H1 (cell line): ENCODE results near the gene PREB. TPM values are rescaled to one million over a fixed set of nuclear protein-coding genes. Genes with fewer than 3 reads are reported as not detected.
A peak's percentile ranks its signal among the peaks of the same experiment; 100 is the strongest.

Source experiments
- CTCF ChIA-PET: fragments of 300-600 bp; sonication (Branson Sonifier 250); formaldehyde crosslinking; loops from one replicate; lab custom pipeline; 2021; ENCODE audit not compliant: partially characterized antibody; lab: Charles Lee
- POLR2A ChIA-PET: fragments of 300-600 bp; sonication (Branson Sonifier 250); formaldehyde crosslinking; loops from one replicate; lab custom pipeline; 2021; ENCODE audit warnings: inconsistent platforms; ENCODE audit not compliant: partially characterized antibody; lab: Charles Lee
- DNase-seq, 2 experiments: peaks; one replicate each; pipeline versions ENCODE4 v3.0.0 to v3.0.0-alpha.2; 2010 to 2022; ENCODE audit warnings: low spot score in 2 of 2, low read depth in 1 of 2, mixed read lengths in 1 of 2
- FAIRE-seq: peaks from 2 replicates; lab custom pipeline; 2011; peaks lifted over from hg19 to GRCh38; lab: Jason Lieb, UNC
- H2AFZ ChIP-seq: 2 replicates; pipeline ENCODE4 v1.8.1; 2012; ENCODE audit warnings: low read length, inconsistent platforms
- H2AK5ac ChIP-seq: 2 replicates; pipeline ENCODE4 v1.6.1; 2013; ENCODE audit warnings: low read depth, low read length
- H2BK120ac ChIP-seq: replicated peaks from 2 replicates; pipeline ENCODE3; 2013; ENCODE audit warnings: low read depth, low read length, inconsistent platforms
- H2BK12ac ChIP-seq: 2 replicates; pipeline ENCODE4 v1.6.1; 2013; ENCODE audit warnings: low read depth, low read length
- H2BK15ac ChIP-seq: 2 replicates; pipeline ENCODE4 v1.6.1; 2013; ENCODE audit warnings: low read length
- H2BK20ac ChIP-seq: 2 replicates; pipeline ENCODE4 v1.6.1; 2013; ENCODE audit warnings: low read length
- H2BK5ac ChIP-seq: 2 replicates; pipeline ENCODE4 v1.6.1; 2013; ENCODE audit warnings: low read depth, low read length
- H3K14ac ChIP-seq: 2 replicates; pipeline ENCODE4 v1.6.1; 2013; ENCODE audit warnings: inconsistent platforms; ENCODE audit not compliant: insufficient read length
- H3K18ac ChIP-seq: 2 replicates; pipeline ENCODE4 v1.6.1; 2013; ENCODE audit warnings: low read length; ENCODE audit errors: extremely low read depth
- H3K23ac ChIP-seq: 2 replicates; pipeline ENCODE4 v1.6.1; 2013; ENCODE audit warnings: inconsistent platforms; ENCODE audit not compliant: insufficient read length
- H3K23me2 ChIP-seq: 2 replicates; pipeline ENCODE4 v1.6.1; 2013; ENCODE audit warnings: low read depth, low read length
- H3K27ac ChIP-seq: 2 replicates; pipeline ENCODE4 v1.6.1; 2011; ENCODE audit warnings: low read depth, low read length, inconsistent platforms
- H3K27me3 ChIP-seq, 4 experiments: replicated peaks in 1 of 4; 1 replicate in 1 of 4; 2 replicates in 3 of 4; pipeline versions ENCODE4 v1.6.1 to v1.8.1; 2011 to 2013; ENCODE audit warnings: low read length in 3 of 4, mild to moderate bottlenecking in 3 of 4, inconsistent platforms in 2 of 4, mixed read lengths in 2 of 4, moderate library complexity in 1 of 4; ENCODE audit not compliant: control insufficient read depth in 3 of 4, insufficient read depth in 3 of 4; ENCODE audit errors: extremely low read depth in 1 of 4
- H3K36me3 ChIP-seq, 4 experiments: 2 replicates each; pipeline versions ENCODE4 v1.6.1 to v1.8.1; 2011 to 2013; ENCODE audit warnings: mild to moderate bottlenecking in 4 of 4, low read length in 3 of 4, moderate library complexity in 2 of 4, control low read depth in 1 of 4, inconsistent platforms in 1 of 4; ENCODE audit not compliant: insufficient read depth in 4 of 4, control insufficient read depth in 2 of 4
- H3K4ac ChIP-seq: replicated peaks from 2 replicates; pipeline ENCODE3; 2013; ENCODE audit warnings: low read length, low read depth, mixed read lengths, inconsistent platforms; ENCODE audit not compliant: insufficient read length
- H3K4me1 ChIP-seq, 4 experiments: replicated peaks in 1 of 4; 1 replicate in 1 of 4; 2 replicates in 3 of 4; pipeline versions ENCODE4 v1.6.1 to v1.8.1; 2011 to 2013; ENCODE audit warnings: low read length in 3 of 4, inconsistent platforms in 2 of 4, mixed read lengths in 1 of 4; ENCODE audit not compliant: insufficient read depth in 4 of 4, control insufficient read depth in 3 of 4
- H3K4me2 ChIP-seq, 2 experiments: 2 replicates each; pipeline versions ENCODE4 v1.6.1 to v1.8.1; 2011 to 2013; ENCODE audit warnings: low read depth in 2 of 2, low read length in 2 of 2, control low read depth in 1 of 2, inconsistent platforms in 1 of 2, mild to moderate bottlenecking in 1 of 2; ENCODE audit not compliant: insufficient read depth in 1 of 2
- H3K4me3 ChIP-seq, 4 experiments: fragments of 200-600, 300-600 bp in 1 of 4; sonication (generic), shearing (Covaris generic), sonication (Bioruptor Twin) in 1 of 4; 2 replicates each; pipeline versions ENCODE4 v1.5.1 to v1.8.1; 2011 to 2016; ENCODE audit warnings: low read length in 4 of 4, low read depth in 3 of 4, control low read depth in 2 of 4, inconsistent platforms in 2 of 4, mild to moderate bottlenecking in 2 of 4, mixed read lengths in 1 of 4, moderate library complexity in 1 of 4; ENCODE audit not compliant: insufficient read depth in 2 of 4; ENCODE audit errors: extremely low read depth in 1 of 4
- H3K56ac ChIP-seq: replicated peaks from 2 replicates; pipeline ENCODE3; 2013; ENCODE audit warnings: low read depth, mild to moderate bottlenecking, mixed read lengths, low read length, inconsistent platforms; ENCODE audit not compliant: insufficient read length
- H3K79me1 ChIP-seq: 2 replicates; pipeline ENCODE4 v1.6.1; 2013; ENCODE audit warnings: low read depth, low read length, control low read depth
- H3K79me2 ChIP-seq, 2 experiments: 2 replicates each; pipeline versions ENCODE4 v1.6.1 to v1.8.1; 2012 to 2013; ENCODE audit warnings: low read length in 2 of 2, mild to moderate bottlenecking in 2 of 2, inconsistent platforms in 1 of 2; ENCODE audit not compliant: insufficient read depth in 2 of 2, control insufficient read depth in 1 of 2
- H3K9ac ChIP-seq, 4 experiments: replicated peaks in 1 of 4; 1 replicate in 1 of 4; 2 replicates in 3 of 4; pipeline versions ENCODE4 v1.6.1 to v1.8.1; 2011 to 2013; ENCODE audit warnings: low read depth in 3 of 4, low read length in 3 of 4, control low read depth in 2 of 4, mild to moderate bottlenecking in 2 of 4, moderate library complexity in 2 of 4, inconsistent platforms in 1 of 4; ENCODE audit errors: extremely low read depth in 1 of 4
- H3K9me3 ChIP-seq, 2 experiments: 2 replicates each; pipeline versions ENCODE4 v1.6.1 to v1.8.1; 2012 to 2013; ENCODE audit warnings: mild to moderate bottlenecking in 2 of 2, moderate library complexity in 2 of 2, control low read depth in 1 of 2, inconsistent platforms in 1 of 2, low read depth in 1 of 2, low read length in 1 of 2, mixed read lengths in 1 of 2; ENCODE audit not compliant: insufficient read depth in 2 of 2
- H4K20me1 ChIP-seq, 2 experiments: replicated peaks in 1 of 2; 2 replicates each; pipeline versions ENCODE3 to v1.8.1; 2011 to 2013; ENCODE audit warnings: inconsistent platforms in 2 of 2, low read length in 2 of 2, mild to moderate bottlenecking in 1 of 2; ENCODE audit not compliant: insufficient read depth in 2 of 2, control insufficient read depth in 1 of 2
- H4K5ac ChIP-seq: 2 replicates; pipeline ENCODE4 v1.6.1; 2013; ENCODE audit warnings: low read length, low read depth, mixed read lengths, inconsistent platforms; ENCODE audit not compliant: insufficient read length
- H4K8ac ChIP-seq: 2 replicates; pipeline ENCODE4 v1.8.0; 2013; ENCODE audit warnings: mild to moderate bottlenecking, moderate library complexity, low read length, inconsistent platforms; ENCODE audit not compliant: insufficient read depth; ENCODE audit errors: extremely low read depth
- H4K91ac ChIP-seq: replicated peaks from 2 replicates; pipeline ENCODE3; 2013; ENCODE audit warnings: low read length, mixed read lengths, inconsistent platforms; ENCODE audit not compliant: insufficient read length
- CHD1 ChIP-seq: IDR thresholded peaks from 2 replicates; pipeline ENCODE4 v1.6.1; 2012; ENCODE audit warnings: low read depth, low read length, improper control_type of control experiment
- EP300 ChIP-seq, 2 experiments: IDR thresholded peaks; 1 replicate in 1 of 2; 2 replicates in 1 of 2; pipeline ENCODE4 v1.6.1; 2011 to 2012; ENCODE audit warnings: low read depth in 2 of 2, low read length in 2 of 2, mild to moderate bottlenecking in 2 of 2, borderline replicate concordance in 1 of 2, inconsistent platforms in 1 of 2, moderate library complexity in 1 of 2
- HDAC2 ChIP-seq, 2 experiments: fragments of 300-600 bp in 1 of 2; sonication (generic) in 1 of 2; IDR thresholded peaks; 2 replicates each; pipeline ENCODE4 v1.6.1; 2011 to 2012; ENCODE audit warnings: low read depth in 2 of 2, low read length in 2 of 2, mild to moderate bottlenecking in 2 of 2, moderate library complexity in 2 of 2, borderline replicate concordance in 1 of 2, inconsistent platforms in 1 of 2
- NANOG ChIP-seq: IDR thresholded peaks from 2 replicates; pipeline ENCODE4 v1.6.1; 2011; ENCODE audit warnings: low read length, low read depth, mild to moderate bottlenecking, inconsistent platforms; ENCODE audit not compliant: insufficient read depth, poor library complexity, severe bottlenecking
- POU5F1 ChIP-seq: IDR thresholded peaks from 2 replicates; pipeline ENCODE4 v1.6.1; 2011; ENCODE audit warnings: low read depth, mild to moderate bottlenecking, low read length, moderate library complexity
- SIX5 ChIP-seq: IDR thresholded peaks from 2 replicates; pipeline ENCODE4 v1.6.1; 2011; ENCODE audit warnings: mild to moderate bottlenecking, low read depth, low read length
- YY1 ChIP-seq: IDR thresholded peaks from 2 replicates; pipeline ENCODE4 v1.6.1; 2011; ENCODE audit warnings: low read depth, mild to moderate bottlenecking, low read length
- WGBS, 2 experiments: shearing (Covaris generic) in 1 of 2; methylation state at CpG; one replicate each; pipeline versions ENCODE4 v1.1.6 to v1.1.7; 2013 to 2015; ENCODE audit warnings: low lambda C conversion rate in 2 of 2, mixed read lengths in 2 of 2, inconsistent platforms in 1 of 2, low coverage in 1 of 2, missing lambda C conversion rate in 1 of 2; ENCODE audit not compliant: insufficient replicate concordance in 2 of 2, insufficient coverage in 1 of 2, insufficient read length in 1 of 2; ENCODE audit errors: extremely low coverage in 1 of 2, missing lambda C conversion rate in 1 of 2; 5-methylcytosine and 5-hydroxymethylcytosine counted together
- polyA plus RNA-seq, 7 experiments: library from polyadenylated mRNA; depleted of rRNA in 3 of 7; stranded (reverse) in 5 of 7; unstranded in 2 of 7; fragments of >200 nt in 5 of 7; fragments of 200-250 nt in 2 of 7; gene quantifications; 1 replicate in 5 of 7; 2 replicates in 1 of 7; 4 replicates in 1 of 7; pipeline versions ENCODE4 v1.2.1 to v1.2.3, GENCODE V29; 2011 to 2013; ENCODE audit warnings: missing spikeins in 2 of 7, mixed read lengths in 2 of 7
- total RNA-seq: library from RNA; stranded (reverse); fragmentation: NEBNext Ultra II Directional; extraction: Animal tissue kit (Norgen Biotek cat#: 25700); gene quantifications from 2 replicates; pipeline ENCODE4 v1.2.1, GENCODE V29; 2021
- TF ChIP-seq, protein P1 (sequence below), 3 experiments: IDR thresholded peaks; 1 replicate in 2 of 3; 2 replicates in 1 of 3; pipeline versions ENCODE4 v1.5.1 to v1.6.1; 2011; ENCODE audit warnings: low read length in 3 of 3, mild to moderate bottlenecking in 3 of 3, inconsistent platforms in 2 of 3, low read depth in 1 of 3, moderate library complexity in 1 of 3; ENCODE audit not compliant: insufficient read depth in 1 of 3; ENCODE audit errors: control extremely low read depth in 1 of 3

Gene PREB
- total and polyA plus RNA-seq, 2 of the 8 experiments (the other 6 are each of a cell fraction or from before 2014, with no cell fraction given), result 54.1 to 72.2 TPM

DNA sequence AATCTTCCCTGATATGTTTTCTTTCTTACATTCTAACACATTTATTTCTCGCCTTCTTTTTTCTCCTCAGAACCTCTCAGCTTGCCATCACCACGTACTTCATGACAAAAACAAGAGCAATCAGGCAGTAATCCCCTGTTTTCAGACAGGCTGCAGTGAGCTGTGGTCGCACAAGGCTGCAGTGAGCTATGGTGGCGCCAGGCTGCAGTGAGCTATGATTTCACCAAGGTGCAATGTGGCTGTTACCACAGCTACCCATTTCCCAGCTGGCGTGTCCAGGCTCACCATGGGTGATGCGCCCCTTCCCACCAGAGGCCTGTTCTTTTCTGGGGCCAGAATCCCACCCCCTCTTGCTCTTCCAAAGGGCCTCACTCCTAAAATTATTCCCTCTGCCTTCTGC, 40.2 kb upstream of the PREB start:
- Histone ChIP-seq H3K4me3 (no peak overlapping the region), H3K27me3 (no peaks in the 10 kb centered on the region; a peak in 4 of 7 replicates), H4K8ac (no peak overlapping the region), H2BK12ac (no peak overlapping the region), H3K4me2 (no peak overlapping the region), H2BK5ac (no peak overlapping the region)
- no peak for FAIRE-seq
- TF ChIP-seq, protein P1, sequence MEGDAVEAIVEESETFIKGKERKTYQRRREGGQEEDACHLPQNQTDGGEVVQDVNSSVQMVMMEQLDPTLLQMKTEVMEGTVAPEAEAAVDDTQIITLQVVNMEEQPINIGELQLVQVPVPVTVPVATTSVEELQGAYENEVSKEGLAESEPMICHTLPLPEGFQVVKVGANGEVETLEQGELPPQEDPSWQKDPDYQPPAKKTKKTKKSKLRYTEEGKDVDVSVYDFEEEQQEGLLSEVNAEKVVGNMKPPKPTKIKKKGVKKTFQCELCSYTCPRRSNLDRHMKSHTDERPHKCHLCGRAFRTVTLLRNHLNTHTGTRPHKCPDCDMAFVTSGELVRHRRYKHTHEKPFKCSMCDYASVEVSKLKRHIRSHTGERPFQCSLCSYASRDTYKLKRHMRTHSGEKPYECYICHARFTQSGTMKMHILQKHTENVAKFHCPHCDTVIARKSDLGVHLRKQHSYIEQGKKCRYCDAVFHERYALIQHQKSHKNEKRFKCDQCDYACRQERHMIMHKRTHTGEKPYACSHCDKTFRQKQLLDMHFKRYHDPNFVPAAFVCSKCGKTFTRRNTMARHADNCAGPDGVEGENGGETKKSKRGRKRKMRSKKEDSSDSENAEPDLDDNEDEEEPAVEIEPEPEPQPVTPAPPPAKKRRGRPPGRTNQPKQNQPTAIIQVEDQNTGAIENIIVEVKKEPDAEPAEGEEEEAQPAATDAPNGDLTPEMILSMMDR (IDR thresholded peaks at IDR 0.05; ENCODE audit: control extremely low read depth in 1 of 3, insufficient read depth in 1 of 3, low read depth in 1 of 3, low read length in 3 of 3), result no peak
- no peak for TF ChIP-seq EP300 (IDR thresholded peaks at IDR 0.05; ENCODE audit: borderline replicate concordance in 1 of 2, low read depth in 2 of 2, low read length in 2 of 2)
- TF ChIP-seq YY1, result no peak
- no peak for TF ChIP-seq CHD1
- TF ChIP-seq SIX5, result no peak
- TF ChIP-seq NANOG, result no peak
- no peak for TF ChIP-seq POU5F1
- TF ChIP-seq HDAC2 (IDR thresholded peaks at IDR 0.05; ENCODE audit: borderline replicate concordance in 1 of 2, low read depth in 2 of 2, low read length in 2 of 2), result no peak
- TF ChIP-seq, all 59 proteins: peak for 0
- no peak overlapping the region for H3K18ac ChIP-seq
- H3K27ac ChIP-seq, result no peak overlapping the region
- no peaks in the 10 kb centered on the region for H4K20me1 ChIP-seq
- no peak overlapping the region for H3K14ac ChIP-seq
- H2AK5ac ChIP-seq, result no peak overlapping the region
- no peak overlapping the region for H2BK20ac ChIP-seq
- H3K9me3 ChIP-seq, result no peaks in the 10 kb centered on the region
- no peak overlapping the region for H2BK15ac ChIP-seq
- H2AFZ ChIP-seq, result 0 out of 2 replicates have a peak overlapping the region, but pooled peaks have one; percentile 37
- no peak overlapping the region for H3K4ac ChIP-seq
- CTCF ChIA-PET, result interaction anchor here (0.9 to 5.0 kb wide), 8 partner anchors 10 to 108 kb away, joined by 3 to 26 read pairs (median 4); partner anchors contain the start of genes ABHD1, PREB and TRIM54
- WGBS, 2 experiments, result 73 to 100% methylated on average over 1 to 6 of the region's 6 CpGs
- H4K5ac ChIP-seq, result no peak overlapping the region
- H3K23me2 ChIP-seq, result no peaks in the 10 kb centered on the region; the same call in 1 of the 2 replicates
- POLR2A ChIA-PET, result interaction anchor here (1.6 to 1.8 kb wide), 2 partner anchors 8 to 37 kb away, joined by 4 to 6 read pairs; partner anchors contain the start of genes ATRAID and SLC5A6
- H3K79me1 ChIP-seq, result no peaks in the 10 kb centered on the region; the same call in 1 of the 2 replicates
- no peaks in the 10 kb centered on the region for H3K36me3 ChIP-seq
- H2BK120ac ChIP-seq, result no peak overlapping the region
- no peak overlapping the region for H3K9ac ChIP-seq
- no peak overlapping the region for H4K91ac ChIP-seq
- no peaks in the 10 kb centered on the region for H3K4me1 ChIP-seq
- H3K56ac ChIP-seq, result no peak overlapping the region
- no peak for DNase-seq
- H3K23ac ChIP-seq, result no peak overlapping the region
- no peaks in the 10 kb centered on the region for H3K79me2 ChIP-seq
